ENCODE data around the gene GRM4. TPM values are rescaled to one million over a fixed set of nuclear protein-coding genes. Genes with fewer than 3 reads are reported as not detected.

The GRM4 gene
- total RNA-seq, 2 donors from 2014 or later = not detected

- DNase-seq (ENCODE audit: low spot score) = no peak
- H3K27me3 ChIP-seq (replicated peaks; ENCODE audit: insufficient read depth) = no peaks in the 10 kb centered on the region
- ATAC-seq (ENCODE audit: insufficient number of reproducible peaks, low FRiP score, low read depth) = no peak
- no peaks in the 10 kb centered on the region for H3K36me3 ChIP-seq
- H3K4me3 ChIP-seq = no peak overlapping the region
- no peak overlapping the region for H3K27ac ChIP-seq
- no peaks in the 10 kb centered on the region for H3K4me1 ChIP-seq (ENCODE audit: control insufficient read depth in 1 of 2, low read depth in 2 of 2)
- no peaks in the 10 kb centered on the region for H3K9me3 ChIP-seq
- TF ChIP-seq CTCF (IDR thresholded peaks at IDR 0.05) = no peak
Measured at GRCh38 chr6:34120953-34121675, 24.8 kb downstream of the GRM4 start.

GRCh38 chr6:34115915-34116314 lies 30.0 kb downstream of the GRM4 start:
- H3K4me1 ChIP-seq (ENCODE audit: control insufficient read depth in 1 of 2, low read depth in 2 of 2) = no peaks in the 10 kb centered on the region
- H3K27ac ChIP-seq = no peak overlapping the region
- TF ChIP-seq CTCF (IDR thresholded peaks at IDR 0.05) = no peak
- no peaks in the 10 kb centered on the region for H3K9me3 ChIP-seq
- H3K4me3 ChIP-seq = no peak overlapping the region
- H3K27me3 ChIP-seq (replicated peaks; ENCODE audit: insufficient read depth) = no peaks in the 10 kb centered on the region
- no peak for ATAC-seq (ENCODE audit: insufficient number of reproducible peaks, low FRiP score, low read depth)
- H3K36me3 ChIP-seq = no peaks in the 10 kb centered on the region
- DNase-seq (ENCODE audit: low spot score) = no peak

- H3K36me3 ChIP-seq = no peaks in the 10 kb centered on the region
Measured at GRCh38 chr6:34115403-34115795, 30.5 kb downstream of the GRM4 start.

GRCh38 chr6:34114695-34115402 lies 31.0 kb downstream of the GRM4 start:
- no peak for DNase-seq (ENCODE audit: low spot score)
- TF ChIP-seq CTCF (IDR thresholded peaks at IDR 0.05) = no peak
- no peak for ATAC-seq (ENCODE audit: insufficient number of reproducible peaks, low FRiP score, low read depth)
- Histone ChIP-seq H3K4me3 (no peak overlapping the region), H3K36me3 (no peaks in the 10 kb centered on the region), H3K4me1 (ENCODE audit: control insufficient read depth in 1 of 2, low read depth in 2 of 2) (no peaks in the 10 kb centered on the region), H3K27me3 (replicated peaks; ENCODE audit: insufficient read depth) (no peaks in the 10 kb centered on the region), H3K9me3 (no peaks in the 10 kb centered on the region), H3K27ac (no peak overlapping the region)

More at GRCh38 chr6:34115403-34115795, 30.5 kb downstream of the GRM4 start:
- Histone ChIP-seq H3K27ac (no peak overlapping the region), H3K4me1 (ENCODE audit: control insufficient read depth in 1 of 2, low read depth in 2 of 2) (no peaks in the 10 kb centered on the region), H3K27me3 (replicated peaks; ENCODE audit: insufficient read depth) (no peaks in the 10 kb centered on the region), H3K4me3 (no peak overlapping the region), H3K9me3 (no peaks in the 10 kb centered on the region)
- TF ChIP-seq CTCF (IDR thresholded peaks at IDR 0.05) = no peak
- DNase-seq (ENCODE audit: low spot score) (no peak), ATAC-seq (ENCODE audit: insufficient number of reproducible peaks, low FRiP score, low read depth) (no peak)

- DNase-seq (ENCODE audit: low spot score) = no peak
- no peak for ATAC-seq (ENCODE audit: insufficient number of reproducible peaks, low FRiP score, low read depth)
- H3K36me3 ChIP-seq = no peaks in the 10 kb centered on the region
- no peaks in the 10 kb centered on the region for H3K9me3 ChIP-seq
- no peaks in the 10 kb centered on the region for H3K4me1 ChIP-seq (ENCODE audit: control insufficient read depth in 1 of 2, low read depth in 2 of 2)
- H3K4me3 ChIP-seq = no peak overlapping the region
- H3K27me3 ChIP-seq (replicated peaks; ENCODE audit: insufficient read depth) = no peaks in the 10 kb centered on the region
- no peak for TF ChIP-seq CTCF (IDR thresholded peaks at IDR 0.05)
- no peak overlapping the region for H3K27ac ChIP-seq
Measured at GRCh38 chr6:34113532-34113931, 32.4 kb downstream of the GRM4 start.

All from thoracic aorta (tissue), 2 donors.